GM23338 (cell line): ENCODE measurements around the gene KCNG3. TPM values are rescaled to one million over a fixed set of nuclear protein-coding genes. Genes with fewer than 3 reads are reported as not detected.
A peak's percentile ranks its signal among the peaks of the same experiment; 100 is the strongest.

Experiments used
- ATAC-seq: fragments of 200-7000 bp; cut with Tn5 transposase; 3 replicates; pipeline ENCODE4 v1.9.1; 2020
- DNase-seq: peaks from one replicate; pipeline ENCODE4 v3.0.0-alpha.2; 2015; ENCODE audit warnings: low spot score
- H2AFZ ChIP-seq: fragments of 200-600 bp; sonication (generic); 2 replicates; pipeline ENCODE4 v1.8.0; 2016; ENCODE audit warnings: antibody characterized with exemption, mild to moderate bottlenecking, moderate library complexity
- H3F3A ChIP-seq: fragments of 200-600 bp; sonication (generic); replicated peaks from 2 replicates; pipeline ENCODE4 v1.8.0; 2017; ENCODE audit warnings: antibody characterized with exemption, mixed run types, low read depth
- H3K27ac ChIP-seq: fragments of 200-600 bp; sonication (generic); 2 replicates; pipeline ENCODE4 v1.6.1; 2016; ENCODE audit warnings: low read depth
- H3K27me3 ChIP-seq: fragments of 200-600 bp; sonication (generic); 2 replicates; pipeline ENCODE4 v1.8.0; 2016; ENCODE audit warnings: mild to moderate bottlenecking, mixed run types, moderate library complexity; ENCODE audit not compliant: insufficient read depth
- H3K36me3 ChIP-seq: fragments of 200-600 bp; sonication (generic); 2 replicates; pipeline ENCODE4 v1.8.0; 2016; ENCODE audit warnings: mild to moderate bottlenecking; ENCODE audit not compliant: insufficient read depth
- H3K4me1 ChIP-seq: fragments of 200-600 bp; sonication (generic); 2 replicates; pipeline ENCODE4 v1.8.0; 2016; ENCODE audit warnings: mild to moderate bottlenecking, moderate library complexity; ENCODE audit not compliant: insufficient read depth
- H3K4me2 ChIP-seq: fragments of 200-600 bp; sonication (generic); 2 replicates; pipeline ENCODE4 v1.7.1; 2017; ENCODE audit warnings: mixed run types
- H3K4me3 ChIP-seq: fragments of 200-600 bp; sonication (generic); 2 replicates; pipeline ENCODE4 v1.6.1; 2016; ENCODE audit warnings: mixed run types
- H3K79me2 ChIP-seq: fragments of 200-600 bp; sonication (generic); replicated peaks from 2 replicates; pipeline ENCODE4 v1.8.0; 2017; ENCODE audit warnings: mild to moderate bottlenecking; ENCODE audit not compliant: insufficient read depth
- H3K9me2 ChIP-seq: fragments of 200-600 bp; sonication (generic); 2 replicates; pipeline ENCODE4 v1.8.0; 2017; ENCODE audit not compliant: insufficient read depth
- H4K20me1 ChIP-seq: fragments of 200-600 bp; sonication (generic); replicated peaks from 2 replicates; pipeline ENCODE4 v1.8.0; 2017; ENCODE audit warnings: mild to moderate bottlenecking; ENCODE audit not compliant: insufficient read depth
- H3K27ac Mint-ChIP-seq: 2 replicates; pipeline ENCODE4 v1.8.0; 2020; ENCODE audit warnings: inconsistent platforms, mild to moderate bottlenecking, moderate library complexity, mixed read lengths
- H3K27me3 Mint-ChIP-seq: 3 replicates; pipeline ENCODE4 v1.8.0; 2022; ENCODE audit warnings: low read depth, mild to moderate bottlenecking, moderate library complexity, mixed read lengths, inconsistent platforms; ENCODE audit not compliant: insufficient read depth, poor library complexity
- H3K36me3 Mint-ChIP-seq: 3 replicates; pipeline ENCODE4 v1.8.0; 2021; ENCODE audit warnings: low read depth, mild to moderate bottlenecking, inconsistent platforms, moderate library complexity, mixed read lengths
- H3K4me1 Mint-ChIP-seq: 3 replicates; pipeline ENCODE4 v1.8.0; 2020; ENCODE audit warnings: mild to moderate bottlenecking, inconsistent platforms, mixed read lengths
- H3K4me3 Mint-ChIP-seq: 3 replicates; pipeline ENCODE4 v1.8.0; 2021; ENCODE audit warnings: moderate library complexity, mild to moderate bottlenecking, inconsistent platforms, mixed read lengths
- H3K9me3 Mint-ChIP-seq: 3 replicates; pipeline ENCODE4 v1.8.0; 2020; ENCODE audit warnings: moderate library complexity, mild to moderate bottlenecking, inconsistent platforms, mixed read lengths
- CREB1 ChIP-seq: fragments of 250-450 bp; sonication (Bioruptor Pico); IDR thresholded peaks from 2 replicates; pipeline ENCODE4 v1.5.0; 2020; ENCODE audit warnings: low read depth, mild to moderate bottlenecking, moderate library complexity
- CTCF ChIP-seq, 2 experiments: fragments of 200-600 bp in 1 of 2; sonication (generic) in 1 of 2; conservative IDR thresholded peaks; 2 replicates each; pipeline versions ENCODE4 v1.5.1 to v1.6.1; 2016 to 2017; ENCODE audit warnings: antibody characterized with exemption in 2 of 2, low read depth in 2 of 2, mild to moderate bottlenecking in 2 of 2, moderate library complexity in 1 of 2
- EZH2 ChIP-seq: fragments of 200-600 bp; sonication (generic); IDR thresholded peaks from one replicate; pipeline ENCODE4 v1.8.0; 2017; ENCODE audit warnings: antibody characterized with exemption, mild to moderate bottlenecking, low read depth; ENCODE audit not compliant: unreplicated experiment
- NANOG ChIP-seq: IDR thresholded peaks from 2 replicates; pipeline ENCODE4 v1.6.1; 2016; ENCODE audit warnings: antibody characterized with exemption, borderline replicate concordance
- POLR2AphosphoS5 ChIP-seq: IDR thresholded peaks from 2 replicates; pipeline ENCODE4 v1.6.1; 2016; ENCODE audit warnings: antibody characterized with exemption, low read depth
- STAT1 ChIP-seq: IDR thresholded peaks from one replicate; pipeline ENCODE4 v1.6.1; 2016; ENCODE audit warnings: antibody characterized with exemption; ENCODE audit not compliant: unreplicated experiment
- ZNF114 ChIP-seq: fragments of 250-450 bp; sonication (Bioruptor Pico); IDR thresholded peaks from 2 replicates; pipeline ENCODE4 v1.5.0; 2020; ENCODE audit warnings: mild to moderate bottlenecking, moderate library complexity
- polyA plus RNA-seq: library from polyadenylated mRNA; unstranded; fragments of >200 nt; fragmentation: Nextera tagmentation; extraction: Ambion mirVana; gene quantifications from 2 replicates; pipeline ENCODE4 v1.2.1, GENCODE V29; 2016
- total RNA-seq: library from RNA; depleted of rRNA; stranded (reverse); fragments of >200 nt; shearing (Covaris generic); gene quantifications from 2 replicates; pipeline ENCODE4 v1.2.3, GENCODE V29; 2014
- TF ChIP-seq, protein P1 (sequence below): fragments of 250-450 bp; sonication (Bioruptor Pico); IDR thresholded peaks from 2 replicates; pipeline ENCODE4 v1.5.0; 2020; ENCODE audit warnings: mild to moderate bottlenecking, moderate library complexity

Gene KCNG3
- total and polyA plus RNA-seq, 2 experiments from 2014 or later = 2.5 to 36.2 TPM

GRCh38 chr2:42457011-42457410 is 36.8 kb downstream of the KCNG3 start:
- Histone ChIP-seq H3K27ac (peak overlapping the region; percentile 60; the same call in 1 of the 2 replicates), H3K9me2 (no peaks in the 10 kb centered on the region), H3K4me3 (no peak overlapping the region), H4K20me1 (peaks cover 15% of the 10 kb centered on the region; the same call in 1 of the 2 replicates), H3K79me2 (peaks cover 90% of the 10 kb centered on the region), H3K36me3 (no peaks in the 10 kb centered on the region), H3K4me1 (peaks cover 10% of the 10 kb centered on the region), H2AFZ (no peak overlapping the region), H3K4me2 (no peak overlapping the region), H3K27me3 (no peaks in the 10 kb centered on the region), H3F3A (no peaks in the 10 kb centered on the region; the same call in 1 of the 2 replicates)
- TF ChIP-seq CREB1 (CRISPR knock-in tag) (no peak), POLR2AphosphoS5 (no peak), ZNF114 (no peak), NANOG (no peak), EZH2 (no peak), CTCF (conservative IDR thresholded peaks at IDR 0.05; ENCODE audit: low read depth in 2 of 2) (peak; percentile 23 to 64; a peak in 3 of 4 replicates), STAT1 (no peak)
- TF ChIP-seq, protein P1, sequence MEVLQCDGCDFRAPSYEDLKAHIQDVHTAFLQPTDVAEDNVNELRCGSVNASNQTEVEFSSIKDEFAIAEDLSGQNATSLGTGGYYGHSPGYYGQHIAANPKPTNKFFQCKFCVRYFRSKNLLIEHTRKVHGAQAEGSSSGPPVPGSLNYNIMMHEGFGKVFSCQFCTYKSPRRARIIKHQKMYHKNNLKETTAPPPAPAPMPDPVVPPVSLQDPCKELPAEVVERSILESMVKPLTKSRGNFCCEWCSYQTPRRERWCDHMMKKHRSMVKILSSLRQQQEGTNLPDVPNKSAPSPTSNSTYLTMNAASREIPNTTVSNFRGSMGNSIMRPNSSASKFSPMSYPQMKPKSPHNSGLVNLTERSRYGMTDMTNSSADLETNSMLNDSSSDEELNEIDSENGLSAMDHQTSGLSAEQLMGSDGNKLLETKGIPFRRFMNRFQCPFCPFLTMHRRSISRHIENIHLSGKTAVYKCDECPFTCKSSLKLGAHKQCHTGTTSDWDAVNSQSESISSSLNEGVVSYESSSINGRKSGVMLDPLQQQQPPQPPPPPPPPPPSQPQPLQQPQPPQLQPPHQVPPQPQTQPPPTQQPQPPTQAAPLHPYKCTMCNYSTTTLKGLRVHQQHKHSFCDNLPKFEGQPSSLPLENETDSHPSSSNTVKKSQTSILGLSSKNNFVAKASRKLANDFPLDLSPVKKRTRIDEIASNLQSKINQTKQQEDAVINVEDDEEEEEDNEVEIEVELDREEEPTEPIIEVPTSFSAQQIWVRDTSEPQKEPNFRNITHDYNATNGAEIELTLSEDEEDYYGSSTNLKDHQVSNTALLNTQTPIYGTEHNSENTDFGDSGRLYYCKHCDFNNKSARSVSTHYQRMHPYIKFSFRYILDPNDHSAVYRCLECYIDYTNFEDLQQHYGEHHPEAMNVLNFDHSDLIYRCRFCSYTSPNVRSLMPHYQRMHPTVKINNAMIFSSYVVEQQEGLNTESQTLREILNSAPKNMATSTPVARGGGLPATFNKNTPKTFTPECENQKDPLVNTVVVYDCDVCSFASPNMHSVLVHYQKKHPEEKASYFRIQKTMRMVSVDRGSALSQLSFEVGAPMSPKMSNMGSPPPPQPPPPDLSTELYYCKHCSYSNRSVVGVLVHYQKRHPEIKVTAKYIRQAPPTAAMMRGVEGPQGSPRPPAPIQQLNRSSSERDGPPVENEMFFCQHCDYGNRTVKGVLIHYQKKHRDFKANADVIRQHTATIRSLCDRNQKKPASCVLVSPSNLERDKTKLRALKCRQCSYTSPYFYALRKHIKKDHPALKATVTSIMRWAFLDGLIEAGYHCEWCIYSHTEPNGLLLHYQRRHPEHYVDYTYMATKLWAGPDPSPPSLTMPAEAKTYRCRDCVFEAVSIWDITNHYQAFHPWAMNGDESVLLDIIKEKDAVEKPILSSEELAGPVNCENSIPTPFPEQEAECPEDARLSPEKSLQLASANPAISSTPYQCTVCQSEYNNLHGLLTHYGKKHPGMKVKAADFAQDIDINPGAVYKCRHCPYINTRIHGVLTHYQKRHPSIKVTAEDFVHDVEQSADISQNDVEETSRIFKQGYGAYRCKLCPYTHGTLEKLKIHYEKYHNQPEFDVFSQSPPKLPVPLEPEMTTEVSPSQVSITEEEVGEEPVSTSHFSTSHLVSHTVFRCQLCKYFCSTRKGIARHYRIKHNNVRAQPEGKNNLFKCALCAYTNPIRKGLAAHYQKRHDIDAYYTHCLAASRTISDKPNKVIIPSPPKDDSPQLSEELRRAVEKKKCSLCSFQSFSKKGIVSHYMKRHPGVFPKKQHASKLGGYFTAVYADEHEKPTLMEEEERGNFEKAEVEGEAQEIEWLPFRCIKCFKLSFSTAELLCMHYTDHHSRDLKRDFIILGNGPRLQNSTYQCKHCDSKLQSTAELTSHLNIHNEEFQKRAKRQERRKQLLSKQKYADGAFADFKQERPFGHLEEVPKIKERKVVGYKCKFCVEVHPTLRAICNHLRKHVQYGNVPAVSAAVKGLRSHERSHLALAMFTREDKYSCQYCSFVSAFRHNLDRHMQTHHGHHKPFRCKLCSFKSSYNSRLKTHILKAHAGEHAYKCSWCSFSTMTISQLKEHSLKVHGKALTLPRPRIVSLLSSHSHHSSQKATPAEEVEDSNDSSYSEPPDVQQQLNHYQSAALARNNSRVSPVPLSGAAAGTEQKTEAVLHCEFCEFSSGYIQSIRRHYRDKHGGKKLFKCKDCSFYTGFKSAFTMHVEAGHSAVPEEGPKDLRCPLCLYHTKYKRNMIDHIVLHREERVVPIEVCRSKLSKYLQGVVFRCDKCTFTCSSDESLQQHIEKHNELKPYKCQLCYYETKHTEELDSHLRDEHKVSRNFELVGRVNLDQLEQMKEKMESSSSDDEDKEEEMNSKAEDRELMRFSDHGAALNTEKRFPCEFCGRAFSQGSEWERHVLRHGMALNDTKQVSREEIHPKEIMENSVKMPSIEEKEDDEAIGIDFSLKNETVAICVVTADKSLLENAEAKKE = no peak
- H3K36me3 Mint-ChIP-seq = peaks cover 15% of the 10 kb centered on the region; the same call in 2 of the 3 replicates
- peak; percentile 88 for ATAC-seq
- H3K4me3 Mint-ChIP-seq = no peak overlapping the region
- H3K27me3 Mint-ChIP-seq = peaks cover 6% of the 10 kb centered on the region
- no peaks in the 10 kb centered on the region for H3K9me3 Mint-ChIP-seq
- H3K4me1 Mint-ChIP-seq = peaks cover 27% of the 10 kb centered on the region
- peak overlapping the region; percentile 87 for H3K27ac Mint-ChIP-seq
- peak; percentile 77 for DNase-seq
